OCI-LY7 (cell line): ENCODE results near the gene MLLT10. TPM values are rescaled to one million over a fixed set of nuclear protein-coding genes. Genes with fewer than 3 reads are reported as not detected.

Experiments used
- BruUV-seq: library from RNA; stranded (reverse); fragments of 400-500 nt; replicated peaks from 2 replicates; lab custom pipeline; 2021; lab: Mats Ljungman, UMichigan
- CTCF ChIA-PET: fragments of 300-600 bp; sonication (Branson Sonifier 250); formaldehyde crosslinking; loops from one replicate; lab custom pipeline; 2022; ENCODE audit warnings: antibody characterized with exemption; ENCODE audit not compliant: unreplicated experiment; lab: Charles Lee
- POLR2A ChIA-PET: fragments of 300-600 bp; sonication (Branson Sonifier 250); formaldehyde crosslinking; loops from one replicate; lab custom pipeline; 2022; ENCODE audit warnings: antibody characterized with exemption; lab: Charles Lee
- DNase-seq: peaks from one replicate; pipeline ENCODE4 v3.0.0-alpha.2; 2015; ENCODE audit warnings: low spot score
- H2AFZ ChIP-seq: fragments of 200-600 bp; sonication (generic), shearing (Covaris generic); 2 replicates; pipeline ENCODE4 v1.6.1; 2014; ENCODE audit warnings: mild to moderate bottlenecking, antibody characterized with exemption, low read length, moderate library complexity
- H3K27ac ChIP-seq: fragments of 200-600 bp; sonication (generic); 2 replicates; pipeline ENCODE4 v1.5.1; 2014; ENCODE audit warnings: mixed run types, low read depth, mild to moderate bottlenecking, moderate library complexity, low read length, inconsistent platforms; ENCODE audit not compliant: poor library complexity, severe bottlenecking
- H3K36me3 ChIP-seq: fragments of 200-600 bp; sonication (generic); 2 replicates; pipeline ENCODE4 v1.6.1; 2014; ENCODE audit warnings: mild to moderate bottlenecking, antibody characterized with exemption, low read length, moderate library complexity, mixed read lengths; ENCODE audit not compliant: insufficient read depth
- H3K4me1 ChIP-seq: fragments of 200-600 bp; sonication (generic); 2 replicates; pipeline ENCODE4 v1.5.1; 2014; ENCODE audit warnings: mild to moderate bottlenecking, low read length; ENCODE audit not compliant: insufficient read depth, poor library complexity, severe bottlenecking
- H3K4me2 ChIP-seq: fragments of 200-600 bp; sonication (generic); 2 replicates; pipeline ENCODE4 v1.6.1; 2014; ENCODE audit warnings: mild to moderate bottlenecking, low read length
- H3K4me3 ChIP-seq: fragments of 200-600 bp; sonication (generic); 2 replicates; pipeline ENCODE4 v1.5.1; 2014; ENCODE audit warnings: mild to moderate bottlenecking, low read depth, low read length; ENCODE audit not compliant: poor library complexity, severe bottlenecking
- H3K79me2 ChIP-seq: fragments of 200-600 bp; sonication (generic); 2 replicates; pipeline ENCODE4 v1.6.1; 2016; ENCODE audit warnings: low read depth, mild to moderate bottlenecking, low read length, moderate library complexity, mixed read lengths; ENCODE audit not compliant: insufficient read depth
- H3K9me2 ChIP-seq: fragments of 200-600 bp; sonication (generic); 2 replicates; pipeline ENCODE4 v1.6.1; 2016; ENCODE audit warnings: mild to moderate bottlenecking, low read length, mixed read lengths; ENCODE audit not compliant: insufficient read depth
- H3K9me3 ChIP-seq: fragments of 200-600 bp; sonication (generic); 2 replicates; pipeline ENCODE4 v1.6.1; 2014; ENCODE audit warnings: mild to moderate bottlenecking, mixed run types, low read length, mixed read lengths
- H4K20me1 ChIP-seq: fragments of 200-600 bp; sonication (generic); 2 replicates; pipeline ENCODE4 v1.6.1; 2014; ENCODE audit warnings: mild to moderate bottlenecking, antibody characterized with exemption, low read length, moderate library complexity, mixed read lengths; ENCODE audit not compliant: insufficient read depth
- CTCF ChIP-seq: fragments of 200-600 bp; sonication (generic); conservative IDR thresholded peaks from 2 replicates; pipeline ENCODE4 v1.5.1; 2014; ENCODE audit warnings: mild to moderate bottlenecking, antibody characterized with exemption, low read length, moderate library complexity, mixed read lengths
- EZH2phosphoT487 ChIP-seq: fragments of 200-600 bp; sonication (generic); IDR thresholded peaks from 2 replicates; pipeline ENCODE4 v1.6.1; 2018; ENCODE audit warnings: low read depth, borderline replicate concordance, mild to moderate bottlenecking, mixed run types, antibody characterized with exemption, low read length, moderate library complexity, mixed read lengths
- intact Hi-C: fragments of 100-400 bp; cut with micrococcal nuclease; formaldehyde crosslinking; loops from one replicate; pipeline ENCODE4 v1.10.0; 2022; ENCODE audit not compliant: unreplicated experiment
- total RNA-seq, 2 experiments: library from RNA; depleted of rRNA in 1 of 2; stranded (reverse); fragments of >200 nt in 1 of 2; shearing (Covaris generic) in 1 of 2; gene quantifications; 2 replicates each; pipeline ENCODE4 v1.2.3, GENCODE V29; 2014 to 2022

Gene MLLT10
- total RNA-seq, 2 experiments from 2014 or later, result 68.4 to 74.0 TPM

GRCh38 chr10:21599582-21599981 is 65.5 kb downstream of the MLLT10 start:
- peaks cover 60% of the 10 kb centered on the region for H3K36me3 ChIP-seq
- intact Hi-C loops, result no loop called here
- no peak overlapping the region for H3K4me2 ChIP-seq
- H4K20me1 ChIP-seq, result no peaks in the 10 kb centered on the region
- H2AFZ ChIP-seq, result no peak overlapping the region
- ChIA-PET POLR2A (no interaction called here), CTCF (no interaction called here)
- no peaks in the 10 kb centered on the region for H3K4me1 ChIP-seq
- no peaks in the 10 kb centered on the region for H3K9me2 ChIP-seq
- BruUV-seq, result no TSS peak
- H3K79me2 ChIP-seq, result peaks cover 27% of the 10 kb centered on the region; the same call in 1 of the 2 replicates
- no peak for DNase-seq
- no peak overlapping the region for H3K27ac ChIP-seq
- H3K4me3 ChIP-seq, result no peak overlapping the region
- TF ChIP-seq EZH2phosphoT487 (no peak), CTCF (no peak)
- no peaks in the 10 kb centered on the region for H3K9me3 ChIP-seq

GRCh38 chr10:21600804-21601433 is 66.9 kb downstream of the MLLT10 start:
- BruUV-seq, result no TSS peak
- TF ChIP-seq EZH2phosphoT487 (no peak), CTCF (no peak)
- peaks cover 62% of the 10 kb centered on the region for H3K36me3 ChIP-seq
- ChIA-PET CTCF (no interaction called here), POLR2A (interaction anchor here (0.6 kb wide), 1 partner anchor 12 kb away, joined by 3 read pairs; no protein-coding TSS in a partner anchor)
- no peak overlapping the region for H3K4me3 ChIP-seq
- H3K4me2 ChIP-seq, result no peak overlapping the region
- no peak for DNase-seq
- peaks cover 25% of the 10 kb centered on the region; the same call in 1 of the 2 replicates for H3K79me2 ChIP-seq
- no peaks in the 10 kb centered on the region for H4K20me1 ChIP-seq
- H3K9me2 ChIP-seq, result no peaks in the 10 kb centered on the region
- intact Hi-C loops, result no loop called here
- H3K27ac ChIP-seq, result no peak overlapping the region
- no peaks in the 10 kb centered on the region for H3K4me1 ChIP-seq
- H3K9me3 ChIP-seq, result no peaks in the 10 kb centered on the region
- no peak overlapping the region for H2AFZ ChIP-seq

GRCh38 chr10:21602313-21602712 is 68.3 kb downstream of the MLLT10 start:
- BruUV-seq, result no TSS peak
- TF ChIP-seq EZH2phosphoT487, result no peak
- TF ChIP-seq CTCF, result no peak
- no peak overlapping the region for H3K4me3 ChIP-seq
- H3K4me2 ChIP-seq, result no peak overlapping the region
- H3K36me3 ChIP-seq, result peaks cover 71% of the 10 kb centered on the region
- no peak overlapping the region for H3K27ac ChIP-seq
- H2AFZ ChIP-seq, result no peak overlapping the region
- no peaks in the 10 kb centered on the region for H3K9me3 ChIP-seq
- intact Hi-C loops, result no loop called here
- no peaks in the 10 kb centered on the region for H4K20me1 ChIP-seq
- peaks cover 18% of the 10 kb centered on the region; the same call in 1 of the 2 replicates for H3K79me2 ChIP-seq
- DNase-seq, result no peak
- ChIA-PET POLR2A (no interaction called here), CTCF (no interaction called here)
- no peaks in the 10 kb centered on the region for H3K4me1 ChIP-seq
- no peaks in the 10 kb centered on the region for H3K9me2 ChIP-seq
